Activated CD4-positive, alpha-beta T cell treated with anti-CD3 and anti-CD28 coated beads, Interleukin-2, amount 50 U/mL, for 48 hours (primary cell): Measurements from ENCODE around the gene BPIFA2.
"Not testable (repeated sequence)": the region's sequence is repeated elsewhere in the genome, so short reads cannot be mapped to it uniquely, and the experiment has no call there.

ENCODE experiments used
- DNase-seq, 2 experiments: peaks; one replicate each; pipeline ENCODE4 v3.0.0-alpha.2; 2020

BPIFA2 gene

GRCh38 chr20:33167859-33168258, at the start of gene BPIFA2:
BPIFA2 (plus strand) TSS chr20:33168159; CDS start chr20:33169146, 987 bp downstream.
- no peak for DNase-seq

GRCh38 chr20:33119725-33120720, 47.9 kb upstream of the BPIFA2 start:
- DNase-seq = no peak

- DNase-seq = no peak
Observed at GRCh38 chr20:33120934-33121333, 47.0 kb upstream of the BPIFA2 start.

GRCh38 chr20:33122297-33122696, 45.7 kb upstream of the BPIFA2 start:
- not testable (repeated sequence) for DNase-seq

GRCh38 chr20:33124261-33124660, 43.7 kb upstream of the BPIFA2 start:
- no peak for DNase-seq

- DNase-seq = no peak
Observed at GRCh38 chr20:33124994-33125393, 43.0 kb upstream of the BPIFA2 start.

- no peak for DNase-seq
Observed at GRCh38 chr20:33125983-33126382, 42.0 kb upstream of the BPIFA2 start.

- no peak for DNase-seq
Observed at GRCh38 chr20:33127422-33128097, 40.4 kb upstream of the BPIFA2 start.

GRCh38 chr20:33130568-33131061, 37.3 kb upstream of the BPIFA2 start:
- DNase-seq = no peak

- DNase-seq = no peak
Observed at GRCh38 chr20:33131949-33132473, 35.9 kb upstream of the BPIFA2 start.

GRCh38 chr20:33132513-33133372, 35.2 kb upstream of the BPIFA2 start:
- DNase-seq = no peak

- no peak for DNase-seq
Observed at GRCh38 chr20:33133373-33133941, 34.5 kb upstream of the BPIFA2 start.

- no peak for DNase-seq
Observed at GRCh38 chr20:33137195-33137594, 30.8 kb upstream of the BPIFA2 start.

- DNase-seq = no peak
Observed at GRCh38 chr20:33139467-33139866, 28.5 kb upstream of the BPIFA2 start.

GRCh38 chr20:33145521-33145920, 22.4 kb upstream of the BPIFA2 start:
- DNase-seq = no peak

GRCh38 chr20:33147299-33147698, 20.7 kb upstream of the BPIFA2 start:
- no peak for DNase-seq

GRCh38 chr20:33148040-33148439, 19.9 kb upstream of the BPIFA2 start:
- no peak for DNase-seq

GRCh38 chr20:33154252-33154651, 13.7 kb upstream of the BPIFA2 start:
- no peak for DNase-seq

GRCh38 chr20:33158637-33159385, 9.1 kb upstream of the BPIFA2 start:
- no peak for DNase-seq

GRCh38 chr20:33159713-33160112, 8.2 kb upstream of the BPIFA2 start:
- no peak for DNase-seq

- DNase-seq = no peak
Observed at GRCh38 chr20:33160681-33161080, 7.3 kb upstream of the BPIFA2 start.
